G401 (cell line): ENCODE data around the gene VWA5B2. TPM values are rescaled to one million over a fixed set of nuclear protein-coding genes. Genes with fewer than 3 reads are reported as not detected.

Experiments used
- DNase-seq: peaks from one replicate; pipeline ENCODE4 v3.0.0-alpha.2; 2015; ENCODE audit warnings: low spot score
- in situ Hi-C: cut with HindIII; loops from 2 replicates; pipeline ENCODE4 v1.10.0; 2016; ENCODE audit warnings: low sequenced_read_pairs, mixed read lengths
- total RNA-seq: library from RNA; depleted of rRNA; stranded (reverse); fragments of >200 nt; shearing (Covaris generic); gene quantifications from 2 replicates; pipeline ENCODE4 v1.2.3, GENCODE V29; 2014; rRNA removed

Gene VWA5B2
- total RNA-seq = 0.20 and 0.43 TPM in 2 replicates

GRCh38 chr3:184229394-184230080, at the start of gene VWA5B2:
VWA5B2 (plus strand) TSS chr3:184229585; CDS start chr3:184230529, 944 bp downstream.
- peak; percentile 79 for DNase-seq
- in situ Hi-C loops = no loop called here

GRCh38 chr3:184180165-184180564, 49.2 kb upstream of the VWA5B2 start:
- no peak for DNase-seq
- in situ Hi-C loops = no loop called here

DNA sequence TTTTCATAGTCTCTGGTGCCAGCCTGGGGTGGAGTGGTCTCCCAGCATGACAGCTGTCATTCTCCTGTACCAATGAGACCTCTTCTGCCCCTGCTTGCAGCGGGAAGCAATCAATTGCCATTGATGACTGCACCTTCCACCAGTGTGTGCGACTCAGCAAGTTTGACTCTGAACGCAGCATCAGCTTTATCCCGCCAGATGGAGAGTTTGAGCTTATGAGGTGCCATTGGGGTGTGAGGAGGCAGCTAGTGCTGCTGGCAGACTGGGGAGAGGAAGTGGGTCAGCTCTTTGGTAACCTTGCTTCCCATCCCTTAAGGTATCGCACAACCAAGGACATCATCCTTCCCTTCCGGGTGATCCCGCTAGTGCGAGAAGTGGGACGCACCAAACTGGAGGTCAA, 47.8 kb upstream of the VWA5B2 start:
- DNase-seq = no peak
- in situ Hi-C loops = no loop called here

GRCh38 chr3:184183679-184184078, 45.7 kb upstream of the VWA5B2 start:
- no peak for DNase-seq
- in situ Hi-C loops = no loop called here

- in situ Hi-C loops = no loop called here
- DNase-seq = no peak
Measured at GRCh38 chr3:184184546-184185230, 44.7 kb upstream of the VWA5B2 start.

GRCh38 chr3:184185461-184186183, 43.8 kb upstream of the VWA5B2 start:
- in situ Hi-C loops = no loop called here
- DNase-seq = peak; percentile 98

GRCh38 chr3:184186184-184186901, 43.0 kb upstream of the VWA5B2 start, which contains the start of gene ABCF3:
ABCF3 (plus strand) TSS chr3:184186199; CDS start chr3:184186208, 9 bp downstream.
- DNase-seq = no peak
- in situ Hi-C loops = no loop called here

DNA sequence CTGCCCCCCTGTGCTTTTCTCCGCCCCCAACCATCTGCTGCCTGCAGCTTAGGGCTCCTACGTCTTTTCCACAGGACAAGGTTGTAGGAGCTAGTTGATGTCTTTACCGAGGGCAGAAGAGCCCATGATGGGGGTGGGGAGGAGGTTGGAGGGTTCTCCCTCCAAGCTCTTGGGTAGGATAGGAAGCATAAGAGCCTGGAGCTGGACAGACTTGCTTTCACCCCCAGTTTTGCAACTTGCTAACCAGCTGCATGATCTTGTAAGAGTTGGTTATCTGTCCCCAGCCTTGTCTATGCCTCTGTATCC, 42.5 kb upstream of the VWA5B2 start:
- no peak for DNase-seq
- in situ Hi-C loops = no loop called here

DNA sequence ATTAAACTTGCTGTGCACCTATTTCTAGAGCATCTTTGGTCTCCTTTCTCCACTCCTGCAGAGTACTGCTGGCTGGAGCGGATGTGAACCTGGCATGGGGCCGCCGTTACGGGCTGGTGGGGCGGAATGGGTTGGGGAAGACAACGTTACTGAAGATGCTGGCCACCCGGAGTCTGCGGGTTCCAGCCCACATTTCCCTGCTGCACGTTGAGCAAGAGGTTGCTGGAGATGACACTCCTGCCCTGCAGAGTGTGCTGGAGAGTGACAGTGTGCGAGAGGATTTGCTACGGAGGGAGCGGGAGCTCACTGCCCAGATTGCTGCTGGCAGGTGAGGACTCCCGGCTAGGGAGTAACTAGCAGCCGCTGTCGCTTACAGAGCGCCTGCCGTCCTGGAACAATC, 41.3 kb upstream of the VWA5B2 start:
- in situ Hi-C loops = no loop called here
- peak; percentile 37 for DNase-seq

GRCh38 chr3:184189421-184189820, 40.0 kb upstream of the VWA5B2 start:
- in situ Hi-C loops = no loop called here
- DNase-seq = no peak

GRCh38 chr3:184192889-184193288, 36.5 kb upstream of the VWA5B2 start:
- DNase-seq = no peak

GRCh38 chr3:184193991-184194539, 35.3 kb upstream of the VWA5B2 start:
- in situ Hi-C loops = no loop called here
- DNase-seq = no peak

More at GRCh38 chr3:184192889-184193288, 36.5 kb upstream of the VWA5B2 start:
- in situ Hi-C loops = no loop called here

GRCh38 chr3:184196536-184196935, 32.8 kb upstream of the VWA5B2 start:
- in situ Hi-C loops = no loop called here
- DNase-seq = no peak

- in situ Hi-C loops = no loop called here
- no peak for DNase-seq
Measured at GRCh38 chr3:184198509-184198908, 30.9 kb upstream of the VWA5B2 start.

DNA sequence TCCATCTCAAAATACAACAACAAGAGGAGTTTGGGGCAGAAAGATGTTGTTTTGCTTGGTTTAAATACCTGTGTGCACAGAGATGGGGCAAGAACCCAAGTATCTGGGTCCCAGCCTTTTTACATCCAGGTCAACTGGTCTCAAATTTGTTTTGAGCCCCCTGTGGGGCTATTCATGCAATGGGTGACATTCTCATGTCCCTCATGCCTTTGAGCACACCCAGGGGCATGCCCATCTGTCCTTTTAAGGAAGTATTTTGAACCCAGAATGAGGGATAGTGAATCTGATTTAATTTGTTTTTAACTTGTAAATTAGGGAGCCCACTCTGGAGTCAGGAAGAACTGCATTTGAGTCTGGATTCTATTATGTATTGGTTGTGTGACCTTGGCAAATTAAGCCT, 28.6 kb upstream of the VWA5B2 start:
- DNase-seq = no peak
- in situ Hi-C loops = no loop called here

- DNase-seq = no peak
- in situ Hi-C loops = no loop called here
Measured at GRCh38 chr3:184203526-184203925, 25.9 kb upstream of the VWA5B2 start.

DNA sequence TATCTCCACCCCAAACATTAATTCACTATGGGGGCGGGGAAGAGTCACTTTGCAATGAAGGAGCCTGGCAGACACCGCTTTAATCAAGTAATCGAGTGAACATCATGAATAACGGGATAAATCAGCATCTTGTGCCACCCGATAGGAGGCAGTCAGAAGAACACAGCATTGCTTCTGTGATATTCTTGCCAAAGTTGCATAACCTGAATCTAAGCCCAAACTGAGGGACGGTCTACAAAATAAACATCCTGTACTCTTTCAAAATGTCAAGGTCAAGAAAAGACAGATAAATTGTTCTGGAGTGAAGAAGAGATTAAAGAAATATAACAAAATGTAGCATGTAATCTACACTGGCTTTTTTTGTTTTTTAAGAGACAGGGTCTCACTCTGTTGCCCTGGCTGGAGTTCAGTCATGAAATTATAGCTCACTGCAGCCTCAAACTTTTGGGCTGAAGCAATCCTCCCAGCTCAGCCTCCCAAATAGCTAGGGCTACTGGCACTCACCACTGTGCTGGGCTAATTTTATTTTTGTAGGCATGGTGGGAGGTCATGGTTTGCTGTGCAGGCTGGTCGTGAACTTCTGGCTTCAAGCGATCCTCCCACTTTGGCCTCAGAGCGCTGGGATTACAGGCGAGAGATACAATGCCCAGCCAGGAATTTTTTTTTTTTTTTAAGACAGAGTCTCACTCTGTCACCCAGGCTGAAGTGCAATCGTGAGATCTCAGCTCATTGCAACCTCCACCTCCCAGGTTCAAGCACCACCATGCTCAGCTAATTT, 20.1 kb upstream of the VWA5B2 start:
- in situ Hi-C loops = no loop called here
- DNase-seq = no peak

DNA sequence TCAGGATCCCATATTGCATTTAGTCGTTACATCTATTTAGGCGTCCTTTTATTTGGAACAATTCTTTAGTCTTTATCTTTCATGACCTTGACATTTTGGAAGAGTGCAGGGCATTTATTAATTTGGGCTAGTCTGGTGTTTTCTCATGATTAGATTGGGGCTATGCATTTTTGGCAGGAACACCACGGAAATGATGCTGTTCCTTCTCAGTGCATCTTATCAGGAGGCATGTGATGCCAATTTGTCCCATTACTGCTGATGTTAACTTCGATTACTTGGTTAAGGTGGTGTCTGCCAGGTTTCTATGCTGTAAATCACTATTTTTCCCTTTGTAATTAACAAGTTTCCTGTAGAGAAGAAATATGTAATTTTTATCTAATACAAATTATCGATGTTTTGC, 18.1 kb upstream of the VWA5B2 start:
- in situ Hi-C loops = no loop called here

DNA sequence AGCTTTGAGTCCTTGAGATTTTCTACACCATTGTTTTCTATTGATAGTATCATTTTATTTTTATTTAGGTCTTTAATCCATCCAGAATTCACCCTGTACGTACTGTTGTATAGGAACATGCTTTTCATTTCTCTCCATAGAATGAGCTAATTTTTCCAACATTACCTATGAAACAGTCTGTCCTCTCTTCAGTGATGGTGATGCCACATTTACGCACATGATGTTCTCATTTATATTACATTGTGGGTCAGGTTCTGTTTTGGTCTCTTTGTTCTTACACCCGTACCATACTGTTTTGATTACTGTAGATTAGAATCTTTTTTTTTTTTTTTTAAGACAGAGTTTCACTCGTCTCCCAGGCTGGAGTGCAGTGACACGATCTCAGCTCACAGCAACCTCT, 17.7 kb upstream of the VWA5B2 start:
- DNase-seq = no peak

More for the DNA sequence above, 18.1 kb upstream of the VWA5B2 start:
- no peak for DNase-seq

More for the DNA sequence above, 17.7 kb upstream of the VWA5B2 start:
- in situ Hi-C loops = no loop called here
